DMS153 treated with DMSO at 0.1 percent for 48 hours (cell line): ENCODE results near the gene TRPM8.
A peak's percentile ranks its signal among the peaks of the same experiment; 100 is the strongest.

Source experiments
- DNase-seq: peaks from one replicate; lab custom pipeline; 2025; ENCODE audit not compliant: unreplicated experiment; lab: John Stamatoyannopoulos, UW

Gene TRPM8

GRCh38 chr2:233973786-233974185 is 56.6 kb downstream of the TRPM8 start:
- DNase-seq = no peak

- DNase-seq = no peak
Measured at GRCh38 chr2:233974530-233975071, 57.4 kb downstream of the TRPM8 start.

GRCh38 chr2:233976087-233976486 is 58.9 kb downstream of the TRPM8 start:
- no peak for DNase-seq

GRCh38 chr2:233976690-233977294 is 59.6 kb downstream of the TRPM8 start:
- DNase-seq = peak; percentile 71

- no peak for DNase-seq
Measured at GRCh38 chr2:233977296-233977837, 60.2 kb downstream of the TRPM8 start.

GRCh38 chr2:233979748-233980147 is 62.6 kb downstream of the TRPM8 start:
- DNase-seq = no peak

GRCh38 chr2:233980955-233981561 is 63.9 kb downstream of the TRPM8 start:
- no peak for DNase-seq

- DNase-seq = no peak
Measured at GRCh38 chr2:233981574-233982420, 64.6 kb downstream of the TRPM8 start.

- DNase-seq = no peak
Measured at GRCh38 chr2:233982421-233983121, 65.4 kb downstream of the TRPM8 start.

- DNase-seq = no peak
Measured at GRCh38 chr2:233983445-233983844, 66.3 kb downstream of the TRPM8 start.

- DNase-seq = no peak
Measured at GRCh38 chr2:233988581-233988980, 71.4 kb downstream of the TRPM8 start.

GRCh38 chr2:233989221-233989858 is 72.2 kb downstream of the TRPM8 start:
- DNase-seq = peak; percentile 70

- no peak for DNase-seq
Measured at GRCh38 chr2:233990261-233990798, 73.2 kb downstream of the TRPM8 start.

- no peak for DNase-seq
Measured at GRCh38 chr2:233991196-233991595, 74.0 kb downstream of the TRPM8 start.

GRCh38 chr2:233992513-233993217 is 75.5 kb downstream of the TRPM8 start:
- no peak for DNase-seq

- DNase-seq = no peak
Measured at GRCh38 chr2:233993461-233993860, 76.3 kb downstream of the TRPM8 start.

GRCh38 chr2:233994151-233994550 is 77.0 kb downstream of the TRPM8 start:
- DNase-seq = no peak

- DNase-seq = no peak
Measured at GRCh38 chr2:233996000-233996399, 78.8 kb downstream of the TRPM8 start.

- DNase-seq = no peak
Measured at GRCh38 chr2:233996461-233996860, 79.3 kb downstream of the TRPM8 start.

GRCh38 chr2:233997707-233998106 is 80.5 kb downstream of the TRPM8 start:
- no peak for DNase-seq
